ENCODE results near the gene GLRA3.
A peak's percentile ranks its signal among the peaks of the same experiment; 100 is the strongest.
"Not testable (repeated sequence)": the region's sequence is repeated elsewhere in the genome, so short reads cannot be mapped to it uniquely, and the experiment has no call there.

GLRA3 gene

GRCh38 chr4:174650711-174651355, 178.2 kb downstream of the GLRA3 start:
- DNase-seq = no peak

GRCh38 chr4:174648812-174649211, 180.2 kb downstream of the GLRA3 start:
- DNase-seq = peak; percentile 1

- DNase-seq = no peak
These were observed 182.7 kb downstream of the GLRA3 start for GRCh38 chr4:174646326-174646725.

- DNase-seq = no peak
These were observed 188.9 kb downstream of the GLRA3 start for GRCh38 chr4:174640146-174640545.

- no peak for DNase-seq
These were observed 193.3 kb downstream of the GLRA3 start for GRCh38 chr4:174635732-174636131.

- DNase-seq = no peak
These were observed 195.6 kb downstream of the GLRA3 start for GRCh38 chr4:174633399-174633798.

GRCh38 chr4:174631901-174632758, 196.9 kb downstream of the GLRA3 start:
- peak; percentile 55 for DNase-seq

- DNase-seq = not testable (repeated sequence)
These were observed 199.1 kb downstream of the GLRA3 start for GRCh38 chr4:174629907-174630450.

GRCh38 chr4:174629265-174629664, 199.8 kb downstream of the GLRA3 start:
- DNase-seq = no peak

GRCh38 chr4:174628191-174628590, 200.9 kb downstream of the GLRA3 start:
- no peak for DNase-seq

GRCh38 chr4:174627473-174627872, 201.6 kb downstream of the GLRA3 start:
- no peak for DNase-seq

- no peak for DNase-seq
These were observed 202.6 kb downstream of the GLRA3 start for GRCh38 chr4:174626342-174627008.

- DNase-seq = no peak
These were observed 212.4 kb downstream of the GLRA3 start for GRCh38 chr4:174616661-174617060.

GRCh38 chr4:174613979-174614378, 215.1 kb downstream of the GLRA3 start:
- no peak for DNase-seq

GRCh38 chr4:174611792-174612191, 217.3 kb downstream of the GLRA3 start:
- DNase-seq = no peak

GRCh38 chr4:174607792-174608191, 221.3 kb downstream of the GLRA3 start:
- no peak for DNase-seq

GRCh38 chr4:174604198-174604597, 224.8 kb downstream of the GLRA3 start:
- no peak for DNase-seq

GRCh38 chr4:174600391-174600790, 228.7 kb downstream of the GLRA3 start:
- DNase-seq = no peak

GRCh38 chr4:174598800-174599199, 230.2 kb downstream of the GLRA3 start:
- DNase-seq = no peak

- no peak for DNase-seq
These were observed 232.5 kb downstream of the GLRA3 start for GRCh38 chr4:174596513-174596912.

GRCh38 chr4:174595141-174595929, 233.7 kb downstream of the GLRA3 start:
- DNase-seq = no peak

- no peak for DNase-seq
These were observed 235.3 kb downstream of the GLRA3 start for GRCh38 chr4:174593701-174594100.

GRCh38 chr4:174592985-174593335, 236.1 kb downstream of the GLRA3 start:
- DNase-seq = no peak

Data from midbrain (tissue), 1 donor.